Retinal pigment epithelial cell (primary cell): ENCODE data around the gene TXNL1.

Experiments
- DNase-seq: peaks from one replicate; pipeline ENCODE4 v3.0.0-alpha.2; 2010; ENCODE audit warnings: low read depth
- H3K4me3 ChIP-seq: 2 replicates; pipeline ENCODE4 v1.5.1; 2011; ENCODE audit warnings: mild to moderate bottlenecking, low read length, control low read depth, moderate library complexity
- CTCF ChIP-seq: conservative IDR thresholded peaks from 2 replicates; pipeline ENCODE4 v1.5.1; 2011; ENCODE audit warnings: low read depth, low read length, control low read depth, inconsistent platforms

Gene TXNL1

GRCh38 chr18:56643381-56643780, 5.0 kb upstream of the TXNL1 start:
- no peak overlapping the region for H3K4me3 ChIP-seq
- no peak for DNase-seq
- no peak for TF ChIP-seq CTCF

DNA sequence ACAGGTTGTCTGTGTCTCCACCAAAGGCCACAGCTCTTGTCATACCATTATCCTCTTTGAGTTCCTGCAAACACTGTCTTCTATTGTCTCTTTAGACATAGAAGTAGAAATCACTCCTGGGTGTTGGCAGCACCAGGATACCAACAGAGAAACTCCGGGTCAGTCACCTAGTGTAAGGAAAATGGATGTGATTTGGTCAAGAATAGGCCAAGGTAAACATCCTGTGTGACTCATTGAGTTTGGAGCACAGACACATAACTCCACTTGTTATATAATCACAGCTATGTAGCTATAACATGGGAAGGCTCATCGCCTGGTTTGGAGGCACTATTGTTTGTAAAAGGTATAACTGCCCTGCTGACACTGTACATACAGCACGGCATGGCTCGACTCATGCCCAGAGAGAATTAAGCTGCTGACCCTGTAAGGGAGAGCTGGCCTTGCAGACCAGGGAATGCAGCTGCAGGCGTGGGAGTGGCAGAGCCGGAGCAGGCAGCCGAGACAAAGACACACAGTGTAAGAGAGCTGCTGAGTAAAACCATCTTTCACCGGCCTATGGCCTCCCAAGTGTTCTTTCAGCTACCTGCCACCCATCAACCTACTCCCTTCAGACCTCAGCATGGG, 3.4 kb upstream of the TXNL1 start:
- no peak for DNase-seq
- no peak overlapping the region for H3K4me3 ChIP-seq
- TF ChIP-seq CTCF: no peak

GRCh38 chr18:56639571-56639970, 1.2 kb upstream of the TXNL1 start:
- H3K4me3 ChIP-seq: no peak overlapping the region
- DNase-seq: no peak
- no peak for TF ChIP-seq CTCF

- peak overlapping the region; percentile 94 for H3K4me3 ChIP-seq
- DNase-seq: no peak
- TF ChIP-seq CTCF: no peak
Measured at GRCh38 chr18:56639104-56639381, 651 bp upstream of the TXNL1 start.

DNA sequence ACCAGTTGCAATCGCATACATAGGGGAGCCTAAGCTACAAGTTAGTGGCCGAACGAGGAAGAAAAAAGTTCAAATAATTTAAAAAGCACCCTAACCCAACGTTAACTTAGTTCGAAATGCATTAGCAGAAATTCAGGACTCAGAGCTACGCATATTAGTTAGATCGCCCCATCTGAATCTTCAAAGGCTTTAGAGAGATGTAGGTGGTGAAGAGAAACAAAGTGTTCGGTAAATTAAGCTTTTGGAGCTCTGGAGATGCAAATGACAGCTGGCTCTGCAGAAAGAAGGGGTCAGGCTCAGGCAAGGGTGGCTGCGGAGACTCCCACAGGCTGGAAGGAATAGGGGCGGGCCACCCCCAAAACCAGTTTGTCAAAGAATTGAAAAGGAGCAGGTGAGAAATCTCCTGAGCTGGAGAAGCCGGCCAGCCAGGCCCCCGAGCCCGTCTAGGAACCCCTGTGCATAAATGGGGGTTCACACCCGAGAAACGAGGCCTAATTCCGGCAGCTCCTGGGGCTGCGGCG, 621 bp downstream of the TXNL1 start:
- no peak for TF ChIP-seq CTCF
- DNase-seq: no peak
- peak overlapping the region; percentile 94 for H3K4me3 ChIP-seq

DNA sequence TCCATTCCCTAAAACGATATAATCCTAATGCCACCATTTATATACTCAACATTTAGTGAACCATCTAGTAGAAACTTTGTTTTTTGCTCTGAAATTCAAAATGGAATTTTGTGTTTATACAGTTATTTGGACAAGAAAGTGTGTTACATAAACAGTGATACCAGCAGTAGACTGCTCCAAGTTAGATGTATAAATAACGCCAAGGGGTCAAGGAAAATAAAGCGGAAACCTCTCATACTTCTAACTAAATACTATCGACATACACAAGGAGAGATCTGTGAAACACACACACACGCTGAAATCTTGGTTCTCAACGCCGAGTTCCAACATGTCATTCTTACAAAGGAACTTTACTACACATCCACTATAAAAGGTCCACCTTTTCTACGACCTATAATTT, 1.2 kb downstream of the TXNL1 start:
- TF ChIP-seq CTCF: no peak
- DNase-seq: no peak
- H3K4me3 ChIP-seq: peak overlapping the region; percentile 94

- no peak overlapping the region for H3K4me3 ChIP-seq
- no peak for TF ChIP-seq CTCF
- no peak for DNase-seq
Measured at GRCh38 chr18:56635007-56635406, 3.4 kb downstream of the TXNL1 start.
